Erythroblast (primary cell): ENCODE data around the gene EDN1.

Source experiments
- GATA1 ChIP-seq: IDR thresholded peaks from 2 replicates; pipeline ENCODE4 v1.6.1; 2011; ENCODE audit warnings: low read depth, mild to moderate bottlenecking, control low read depth, low read length, moderate library complexity
- POLR2A ChIP-seq: IDR thresholded peaks from 2 replicates; pipeline ENCODE4 v1.6.1; 2011; ENCODE audit warnings: mild to moderate bottlenecking, low read length

DNA sequence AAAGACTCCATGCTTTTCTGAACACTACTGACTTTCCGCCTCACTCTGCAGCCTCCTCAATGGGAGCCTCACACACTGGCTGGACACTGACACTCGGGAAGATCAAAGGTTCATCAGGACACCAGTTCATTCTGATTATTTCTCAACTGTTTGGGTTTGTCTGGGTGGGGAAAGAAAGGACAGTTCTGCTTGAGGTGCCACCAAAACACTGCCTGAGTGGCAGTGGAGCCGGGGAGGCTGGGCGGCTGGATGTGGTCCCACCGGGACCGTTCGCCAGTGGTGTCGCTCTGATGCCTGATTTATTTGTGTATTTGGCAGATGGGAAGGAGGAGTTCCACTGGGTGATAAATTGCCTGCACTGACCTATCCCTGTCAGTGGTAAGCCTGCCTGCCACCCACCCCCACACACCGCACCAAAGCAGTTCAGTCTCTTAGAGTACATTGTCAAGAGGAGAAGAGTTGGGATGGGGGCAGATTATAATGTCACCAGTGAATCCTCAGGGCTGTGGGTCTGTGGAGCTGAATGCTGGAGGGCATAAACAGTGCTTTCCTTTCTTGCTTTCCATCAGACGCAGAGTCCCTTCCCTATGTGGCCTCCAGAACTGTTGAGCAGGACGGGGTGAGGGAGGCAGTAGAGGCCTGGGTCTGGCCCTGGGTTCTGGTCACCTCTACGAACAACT, 49.8 kb downstream of the EDN1 start:
- TF ChIP-seq POLR2A, result no peak
- no peak for TF ChIP-seq GATA1
